ENCODE measurements around the gene TLK2. TPM values are rescaled to one million over a fixed set of nuclear protein-coding genes. Genes with fewer than 3 reads are reported as not detected.
"Not testable (repeated sequence)": the region's sequence is repeated elsewhere in the genome, so short reads cannot be mapped to it uniquely, and the experiment has no call there.

Gene TLK2
- total RNA-seq, 2 experiments from 2014 or later = 29.4 to 32.4 TPM

- H3K9me3 Mint-ChIP-seq, H3K27me3 Mint-ChIP-seq, H3K4me3 Mint-ChIP-seq, DNase-seq, H3K27ac Mint-ChIP-seq: not testable (repeated sequence)
- H3K4me1 Mint-ChIP-seq = peaks cover 31% of the 10 kb centered on the region
- H3K36me3 Mint-ChIP-seq = peaks cover 13% of the 10 kb centered on the region
Observed at GRCh38 chr17:62510247-62510819, 31.7 kb downstream of the TLK2 start.

DNA sequence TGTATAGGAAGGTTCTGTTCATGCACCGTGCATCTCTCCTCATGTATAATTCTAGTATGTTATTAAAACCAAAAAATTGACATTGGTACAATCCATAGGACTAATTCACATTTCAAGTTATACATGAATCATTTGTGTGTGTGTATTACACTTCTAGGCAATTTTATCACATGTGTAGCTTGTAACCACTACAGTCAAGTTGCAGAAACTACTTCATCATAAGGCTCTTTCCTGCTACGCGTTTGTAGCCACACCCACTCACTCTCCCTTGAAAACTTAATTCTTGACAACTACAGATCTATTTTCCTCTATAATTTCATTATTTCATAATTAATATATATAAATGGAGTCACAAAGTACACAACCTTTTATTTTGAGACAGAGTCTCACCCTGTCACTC, 32.4 kb downstream of the TLK2 start:
- H3K9me3 Mint-ChIP-seq, H3K27ac Mint-ChIP-seq, H3K27me3 Mint-ChIP-seq, DNase-seq, H3K4me3 Mint-ChIP-seq: not testable (repeated sequence)
- Mint-ChIP-seq H3K36me3 (peaks cover 18% of the 10 kb centered on the region), H3K4me1 (peaks cover 29% of the 10 kb centered on the region)

DNA sequence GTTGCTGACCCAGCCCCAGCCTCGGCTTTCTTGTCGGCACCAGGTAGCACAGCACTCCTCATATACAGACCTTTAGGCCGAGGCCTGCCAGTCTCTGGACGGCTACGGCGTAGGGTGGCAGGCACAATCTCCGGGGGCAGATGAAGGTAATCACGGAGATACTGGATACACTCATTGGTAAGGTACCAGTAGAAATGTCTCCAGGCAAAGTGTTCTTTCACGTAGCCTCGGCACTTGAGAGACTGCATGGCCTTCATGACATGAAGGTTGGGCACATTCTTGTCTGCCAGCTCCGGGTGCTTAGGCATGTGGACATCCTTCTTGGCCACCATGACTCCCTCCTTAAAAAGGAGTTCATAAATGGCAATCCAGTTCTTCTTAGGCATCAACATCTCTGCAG, 37.8 kb downstream of the TLK2 start:
- not testable (repeated sequence) for DNase-seq, H3K27me3 Mint-ChIP-seq, H3K9me3 Mint-ChIP-seq, H3K27ac Mint-ChIP-seq, H3K4me3 Mint-ChIP-seq, H3K4me1 Mint-ChIP-seq
- peaks cover 21% of the 10 kb centered on the region for H3K36me3 Mint-ChIP-seq

GRCh38 chr17:62521295-62521694, 42.7 kb downstream of the TLK2 start:
- H3K9me3 Mint-ChIP-seq, H3K36me3 Mint-ChIP-seq, H3K4me3 Mint-ChIP-seq, H3K27me3 Mint-ChIP-seq, H3K4me1 Mint-ChIP-seq, DNase-seq, H3K27ac Mint-ChIP-seq: not testable (repeated sequence)

DNA sequence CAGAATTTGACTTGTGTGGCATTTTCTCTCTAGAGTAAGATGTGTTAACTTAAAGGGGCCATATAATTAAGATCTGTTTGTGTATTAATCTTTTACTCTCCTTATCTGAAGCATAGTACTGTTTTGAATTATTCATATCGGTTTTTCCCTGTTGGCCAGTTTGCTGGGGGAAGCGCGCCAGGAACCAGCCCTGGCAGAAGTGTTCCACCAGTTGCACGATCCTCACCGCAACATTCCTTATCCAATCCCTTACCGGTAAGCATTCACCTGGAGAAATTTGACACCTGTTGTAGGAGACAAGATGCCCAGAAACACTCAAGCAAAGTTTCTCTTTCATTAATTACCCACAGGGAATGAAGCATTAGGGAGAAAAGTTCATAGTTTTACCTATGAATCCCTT, 45.5 kb downstream of the TLK2 start:
- not testable (repeated sequence) for H3K27ac Mint-ChIP-seq, H3K9me3 Mint-ChIP-seq

DNA sequence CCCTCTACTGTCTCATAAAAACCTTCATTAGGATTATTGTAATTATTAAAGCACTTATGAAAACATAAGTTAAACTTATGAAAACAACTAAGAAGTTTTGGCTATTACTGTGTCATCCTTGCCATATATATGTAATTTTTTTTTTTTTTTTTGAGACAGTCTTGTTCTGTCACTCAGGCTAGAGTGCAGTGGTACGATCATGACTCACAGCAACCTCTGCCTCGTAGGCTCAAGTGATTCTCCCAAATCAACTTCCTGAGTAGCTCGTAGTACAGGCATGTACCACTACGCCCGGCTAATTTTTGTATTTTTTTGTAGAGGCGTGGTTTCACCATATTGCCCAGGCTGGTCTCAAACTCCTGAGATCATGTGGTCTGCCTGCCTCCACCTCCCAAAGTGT, 46.7 kb downstream of the TLK2 start:
- not testable (repeated sequence) for H3K4me1 Mint-ChIP-seq, H3K27ac Mint-ChIP-seq, H3K36me3 Mint-ChIP-seq, H3K27me3 Mint-ChIP-seq, DNase-seq, H3K4me3 Mint-ChIP-seq, H3K9me3 Mint-ChIP-seq

More for the DNA sequence above, 45.5 kb downstream of the TLK2 start:
- not testable (repeated sequence) for H3K27me3 Mint-ChIP-seq, DNase-seq, H3K36me3 Mint-ChIP-seq, H3K4me1 Mint-ChIP-seq, H3K4me3 Mint-ChIP-seq

DNA sequence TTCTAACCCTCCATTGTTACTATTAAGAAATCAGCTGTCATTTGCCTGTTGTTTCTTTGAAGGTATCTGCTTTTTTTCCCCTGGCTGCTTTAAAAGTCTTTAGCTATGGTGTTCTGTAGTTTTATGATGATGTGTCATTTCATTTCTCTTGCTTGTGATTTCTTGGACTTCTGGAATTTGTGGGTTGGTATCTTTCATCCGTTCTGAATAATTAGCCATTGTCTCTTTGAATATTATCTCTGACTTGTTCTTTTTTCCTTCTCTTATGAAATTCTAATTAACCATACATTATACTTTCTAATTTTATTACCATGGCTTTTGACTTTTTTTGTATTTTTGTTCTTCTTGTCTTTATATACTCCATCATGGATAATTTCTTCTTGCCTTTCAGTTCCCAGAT, 52.3 kb downstream of the TLK2 start:
- H3K27me3 Mint-ChIP-seq, H3K4me3 Mint-ChIP-seq, H3K9me3 Mint-ChIP-seq, H3K4me1 Mint-ChIP-seq, DNase-seq, H3K27ac Mint-ChIP-seq: not testable (repeated sequence)
- H3K36me3 Mint-ChIP-seq = peaks cover 21% of the 10 kb centered on the region

DNA sequence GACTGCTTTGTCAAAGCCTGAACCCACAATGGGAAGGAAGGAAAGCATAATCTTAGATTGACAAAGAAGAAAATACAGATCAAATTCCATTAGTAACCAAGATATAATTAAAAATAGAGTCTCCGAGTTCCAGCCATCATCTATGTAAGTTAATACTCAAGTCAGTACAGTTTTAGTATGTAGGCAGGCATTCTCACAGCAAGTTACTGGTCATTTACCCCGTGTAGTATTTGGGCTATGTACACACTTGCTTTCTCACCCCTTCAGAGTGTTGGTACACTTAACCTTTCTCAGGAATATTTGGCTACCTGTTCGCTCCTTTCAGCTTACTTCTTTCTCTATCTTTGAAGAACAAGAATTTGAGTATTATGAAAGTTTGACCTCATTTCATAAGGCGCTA, 57.9 kb downstream of the TLK2 start:
- not testable (repeated sequence) for H3K4me3 Mint-ChIP-seq, H3K27me3 Mint-ChIP-seq, DNase-seq, H3K9me3 Mint-ChIP-seq, H3K4me1 Mint-ChIP-seq, H3K27ac Mint-ChIP-seq
- H3K36me3 Mint-ChIP-seq = peaks cover 20% of the 10 kb centered on the region

- H3K4me3 Mint-ChIP-seq, DNase-seq, H3K27ac Mint-ChIP-seq, H3K4me1 Mint-ChIP-seq, H3K27me3 Mint-ChIP-seq: not testable (repeated sequence)
- H3K36me3 Mint-ChIP-seq = peaks cover 33% of the 10 kb centered on the region
- peaks cover 11% of the 10 kb centered on the region for H3K9me3 Mint-ChIP-seq
Observed at GRCh38 chr17:62541073-62541472, 62.4 kb downstream of the TLK2 start.

DNA sequence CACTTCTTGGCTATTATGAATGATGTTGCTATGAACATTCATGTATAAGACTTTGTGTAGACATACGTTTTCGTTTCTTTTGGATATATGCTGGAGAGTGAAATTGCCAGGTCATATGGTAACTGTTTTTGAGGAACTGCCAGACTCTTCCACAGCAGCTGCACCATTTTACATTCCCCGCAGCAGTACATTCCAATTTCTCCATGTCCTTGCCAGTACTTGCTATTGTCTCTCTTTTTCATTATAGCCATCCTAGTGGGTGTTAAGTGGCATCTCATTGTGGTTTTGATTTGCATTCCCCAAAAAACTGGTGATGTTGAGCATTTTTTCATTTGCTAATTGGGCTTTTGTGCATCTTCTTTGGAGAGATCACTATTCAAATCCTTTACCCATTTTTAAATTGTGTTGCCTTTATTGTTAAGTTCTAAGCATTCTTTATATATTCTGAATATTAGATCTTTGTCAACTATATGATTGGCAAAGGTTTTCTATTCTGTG, 64.7 kb downstream of the TLK2 start:
- H3K27ac Mint-ChIP-seq, H3K4me3 Mint-ChIP-seq, H3K27me3 Mint-ChIP-seq, DNase-seq: not testable (repeated sequence)
- Mint-ChIP-seq H3K9me3 (peaks cover 11% of the 10 kb centered on the region), H3K4me1 (peaks cover 11% of the 10 kb centered on the region), H3K36me3 (peaks cover 32% of the 10 kb centered on the region)

- H3K4me3 Mint-ChIP-seq, DNase-seq: not testable (repeated sequence)
Observed at GRCh38 chr17:62546066-62546465, 67.4 kb downstream of the TLK2 start.

DNA sequence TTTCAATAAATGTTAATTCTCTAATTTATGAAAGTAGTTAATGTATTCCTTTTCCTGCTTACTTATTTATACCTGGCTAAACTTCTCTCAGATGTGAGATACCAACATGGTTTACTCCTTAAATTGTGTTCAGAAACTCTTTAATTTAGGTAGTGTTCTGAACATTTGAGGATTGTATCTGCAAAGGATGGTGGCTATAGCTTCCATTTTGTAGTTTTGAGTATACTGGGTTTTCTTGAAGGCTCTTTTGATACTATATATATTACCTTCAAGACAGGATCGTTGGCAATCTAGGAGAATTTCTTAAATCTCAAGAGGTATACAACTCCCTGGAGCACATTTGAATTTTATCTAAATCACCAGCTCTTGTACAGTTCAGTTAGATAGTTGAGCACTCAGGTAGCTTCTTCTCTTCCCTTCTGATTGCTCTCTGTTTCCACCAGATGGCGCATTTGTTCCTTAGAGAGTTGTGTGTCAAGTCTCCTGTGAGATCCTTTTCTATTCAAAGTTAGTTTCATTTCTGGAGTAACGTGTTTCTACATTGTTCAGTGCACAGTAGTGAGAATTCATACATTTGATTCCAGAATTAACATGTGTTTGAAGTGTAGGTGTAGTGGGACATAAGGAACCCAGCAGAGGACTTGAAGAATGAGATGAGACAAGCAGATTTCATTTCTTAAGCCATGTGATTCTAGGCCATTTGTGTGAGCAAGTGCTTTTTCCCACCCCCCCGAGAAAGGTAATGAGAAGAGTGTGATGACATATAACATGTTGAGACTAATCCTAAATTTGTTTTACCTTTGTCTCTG, 74.4 kb downstream of the TLK2 start:
- Mint-ChIP-seq H3K27ac (peak overlapping the region; percentile 85), H3K4me3 (peak overlapping the region; percentile 70)
- not testable (repeated sequence) for H3K36me3 Mint-ChIP-seq, H3K27me3 Mint-ChIP-seq, H3K4me1 Mint-ChIP-seq, H3K9me3 Mint-ChIP-seq
- peak; percentile 13 for DNase-seq

More at GRCh38 chr17:62546066-62546465, 67.4 kb downstream of the TLK2 start:
- not testable (repeated sequence) for H3K4me1 Mint-ChIP-seq, H3K27ac Mint-ChIP-seq, H3K27me3 Mint-ChIP-seq
- Mint-ChIP-seq H3K36me3 (peaks cover 20% of the 10 kb centered on the region), H3K9me3 (peaks cover 11% of the 10 kb centered on the region)

DNA sequence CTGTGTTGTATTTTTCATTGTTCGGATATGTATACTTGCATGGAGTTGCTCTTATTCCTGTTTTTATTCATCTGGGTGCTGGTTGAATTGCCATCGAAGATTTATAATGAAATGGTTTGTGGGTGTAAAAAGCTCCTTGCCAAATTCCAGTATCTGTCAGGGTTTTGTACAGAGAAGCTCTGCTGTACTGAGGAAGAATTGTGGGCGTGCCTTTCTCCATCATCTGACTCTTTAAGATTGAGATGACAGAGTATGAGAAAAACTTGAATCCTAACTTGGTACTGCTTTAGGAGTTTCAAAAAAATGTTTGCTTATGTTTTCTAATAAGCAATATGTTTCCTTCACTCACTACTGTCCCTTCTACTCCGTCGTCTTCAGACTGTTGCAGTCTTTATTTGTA, 78.9 kb downstream of the TLK2 start:
- not testable (repeated sequence) for H3K4me3 Mint-ChIP-seq, H3K4me1 Mint-ChIP-seq, DNase-seq, H3K27me3 Mint-ChIP-seq, H3K9me3 Mint-ChIP-seq, H3K27ac Mint-ChIP-seq
- peaks cover 18% of the 10 kb centered on the region for H3K36me3 Mint-ChIP-seq

DNA sequence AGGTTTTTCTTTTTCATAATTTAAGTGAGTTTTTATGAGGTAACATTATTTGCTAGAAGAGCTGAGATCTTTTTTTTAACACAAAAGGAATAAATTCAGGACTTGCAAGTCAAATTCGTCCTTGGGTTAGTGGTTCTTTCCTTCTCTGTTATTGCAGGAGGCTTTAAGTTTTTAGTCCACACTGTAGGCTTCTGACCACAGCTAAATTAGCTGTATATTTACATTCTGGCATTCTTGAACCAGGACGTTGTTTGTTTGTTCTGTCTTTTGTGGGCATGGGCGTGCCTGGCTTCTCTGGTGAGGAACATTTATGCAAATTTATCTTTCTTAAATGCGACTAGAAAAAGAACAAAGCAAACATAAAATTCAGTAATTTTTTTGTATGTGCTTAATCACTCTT, 80.3 kb downstream of the TLK2 start:
- not testable (repeated sequence) for H3K27me3 Mint-ChIP-seq, H3K4me3 Mint-ChIP-seq, H3K4me1 Mint-ChIP-seq, DNase-seq, H3K27ac Mint-ChIP-seq, H3K9me3 Mint-ChIP-seq
- peaks cover 18% of the 10 kb centered on the region for H3K36me3 Mint-ChIP-seq

- not testable (repeated sequence) for DNase-seq, H3K9me3 Mint-ChIP-seq, H3K27me3 Mint-ChIP-seq, H3K4me3 Mint-ChIP-seq, H3K27ac Mint-ChIP-seq
- peaks cover 33% of the 10 kb centered on the region for H3K36me3 Mint-ChIP-seq
- H3K4me1 Mint-ChIP-seq = peaks cover 11% of the 10 kb centered on the region
Observed at GRCh38 chr17:62560971-62561370, 82.3 kb downstream of the TLK2 start.

- no peak overlapping the region for H3K27ac Mint-ChIP-seq
- H3K9me3 Mint-ChIP-seq = no peaks in the 10 kb centered on the region
- peaks cover 37% of the 10 kb centered on the region for H3K36me3 Mint-ChIP-seq
- H3K27me3 Mint-ChIP-seq = no peaks in the 10 kb centered on the region
- no peak overlapping the region for H3K4me3 Mint-ChIP-seq
- DNase-seq = no peak
- H3K4me1 Mint-ChIP-seq = peaks cover 13% of the 10 kb centered on the region
Observed at GRCh38 chr17:62562656-62563055, 84.0 kb downstream of the TLK2 start.
